A673 (cell line): ENCODE data around the gene TEN1. TPM values are rescaled to one million over a fixed set of nuclear protein-coding genes. Genes with fewer than 3 reads are reported as not detected.

ENCODE experiments used
- BruUV-seq: library from RNA; stranded (reverse); fragments of 400-500 nt; replicated peaks from 2 replicates; lab custom pipeline; 2021; lab: Mats Ljungman, UMichigan
- CTCF ChIA-PET: fragments of 300-600 bp; sonication (Branson Sonifier 250); formaldehyde crosslinking; loops from one replicate; lab custom pipeline; 2022; ENCODE audit warnings: antibody characterized with exemption; lab: Charles Lee
- POLR2A ChIA-PET: fragments of 300-600 bp; sonication (Branson Sonifier 250); formaldehyde crosslinking; loops from one replicate; lab custom pipeline; 2022; ENCODE audit warnings: antibody characterized with exemption; ENCODE audit not compliant: low non-redundant PET; lab: Charles Lee
- DNase-seq: peaks from one replicate; pipeline ENCODE4 v3.0.0-alpha.2; 2015; ENCODE audit warnings: low spot score
- H3K27ac ChIP-seq: fragments of 200-600 bp; sonication (generic); 2 replicates; pipeline ENCODE4 v1.5.1; 2016; ENCODE audit warnings: mixed run types, low read depth, mild to moderate bottlenecking, mixed read lengths, antibody characterized with exemption, low read length; ENCODE audit not compliant: poor library complexity, severe bottlenecking
- H3K27me3 ChIP-seq: fragments of 200-600 bp; sonication (generic); replicated peaks from 2 replicates; pipeline ENCODE4 v1.6.1; 2017; ENCODE audit warnings: mixed run types, low read depth, mild to moderate bottlenecking, mixed read lengths, antibody characterized with exemption, low read length; ENCODE audit not compliant: insufficient read depth, poor library complexity
- H3K36me3 ChIP-seq: fragments of 200-600 bp; sonication (generic); 2 replicates; pipeline ENCODE4 v1.6.1; 2016; ENCODE audit warnings: mixed run types, mild to moderate bottlenecking, mixed read lengths, antibody characterized with exemption, low read length; ENCODE audit not compliant: insufficient read depth, poor library complexity, severe bottlenecking
- H3K4me1 ChIP-seq: fragments of 200-600 bp; sonication (generic); 2 replicates; pipeline ENCODE4 v1.6.1; 2017; ENCODE audit warnings: mixed run types, mild to moderate bottlenecking, mixed read lengths, antibody characterized with exemption, low read length; ENCODE audit not compliant: insufficient read depth, poor library complexity, severe bottlenecking
- H3K4me3 ChIP-seq: fragments of 200-600 bp; sonication (generic); 2 replicates; pipeline ENCODE4 v1.5.1; 2016; ENCODE audit warnings: low read depth, mixed run types, mild to moderate bottlenecking, mixed read lengths, low read length; ENCODE audit not compliant: poor library complexity, severe bottlenecking
- H3K9me3 ChIP-seq: fragments of 200-600 bp; sonication (generic); 2 replicates; pipeline ENCODE4 v1.6.1; 2016; ENCODE audit warnings: mixed run types, low read depth, mild to moderate bottlenecking, mixed read lengths, antibody characterized with exemption, low read length; ENCODE audit not compliant: poor library complexity, severe bottlenecking
- CTCF ChIP-seq: fragments of 300-800, 200-600 bp; sonication (generic); conservative IDR thresholded peaks from 2 replicates; pipeline ENCODE4 v1.5.1; 2017; ENCODE audit warnings: low read depth, mild to moderate bottlenecking, antibody characterized with exemption, low read length, moderate library complexity, mixed read lengths
- EZH2 ChIP-seq: fragments of 200-600 bp; sonication (generic); IDR thresholded peaks from 2 replicates; pipeline ENCODE4 v1.6.1; 2017; ENCODE audit warnings: borderline replicate concordance, low read depth, mild to moderate bottlenecking, mixed read lengths, antibody characterized with exemption, low read length; ENCODE audit not compliant: poor library complexity, severe bottlenecking
- intact Hi-C: fragments of 100-400 bp; cut with micrococcal nuclease; formaldehyde crosslinking; loops from one replicate; pipeline ENCODE4 v1.10.0; 2022; ENCODE audit not compliant: unreplicated experiment
- total RNA-seq: library from RNA; stranded (reverse); gene quantifications from 2 replicates; pipeline ENCODE4 v1.2.3, GENCODE V29; 2021

Gene TEN1
- total RNA-seq, 1 experiment from 2014 or later, result 16.2 TPM

DNA sequence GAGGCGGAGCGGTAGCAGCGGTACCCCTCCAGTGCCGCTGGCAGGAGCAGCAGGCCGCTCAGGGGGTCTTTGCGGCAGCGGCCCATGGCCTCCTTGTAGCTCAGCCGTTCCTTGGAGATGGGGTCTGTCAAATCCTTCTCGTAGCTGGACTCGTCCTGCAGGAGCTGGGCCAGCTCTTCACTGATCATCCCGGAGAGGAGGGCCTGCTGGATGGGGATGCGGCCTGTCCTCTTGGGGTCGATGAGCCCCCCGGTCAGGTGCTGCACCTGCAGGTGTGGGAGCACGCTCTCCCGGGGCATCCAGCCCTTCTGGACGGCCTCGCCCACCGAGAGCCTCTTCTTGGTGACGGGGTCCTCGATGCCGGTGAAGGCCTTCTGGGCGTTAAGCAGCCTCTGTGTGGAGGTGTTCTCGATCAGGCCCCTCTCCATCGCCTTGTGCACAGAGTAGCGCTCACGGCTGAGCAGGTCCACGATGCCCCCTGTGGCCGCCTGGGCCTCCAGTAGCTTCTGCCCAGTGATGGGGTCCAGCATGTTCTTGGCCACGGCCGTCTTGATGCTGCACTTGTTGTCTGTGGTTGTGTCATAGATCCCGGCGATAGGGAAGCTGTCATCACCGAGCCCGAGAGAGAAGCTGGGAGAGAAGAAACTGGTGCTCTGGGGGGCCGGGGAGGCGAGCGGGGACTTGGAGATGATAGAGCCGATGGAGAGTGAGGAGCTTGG lies 28.2 kb downstream of the TEN1 start:
- Histone ChIP-seq H3K4me3 (no peak overlapping the region), H3K36me3 (peaks cover 7% of the 10 kb centered on the region), H3K4me1 (no peaks in the 10 kb centered on the region), H3K27ac (no peak overlapping the region), H3K27me3 (no peaks in the 10 kb centered on the region), H3K9me3 (no peaks in the 10 kb centered on the region)
- no peak for DNase-seq
- BruUV-seq, result no TSS peak
- TF ChIP-seq CTCF (no peak), EZH2 (no peak)
- POLR2A ChIA-PET, result no interaction called here
- intact Hi-C loops, result no loop called here
- CTCF ChIA-PET, result no interaction called here

DNA sequence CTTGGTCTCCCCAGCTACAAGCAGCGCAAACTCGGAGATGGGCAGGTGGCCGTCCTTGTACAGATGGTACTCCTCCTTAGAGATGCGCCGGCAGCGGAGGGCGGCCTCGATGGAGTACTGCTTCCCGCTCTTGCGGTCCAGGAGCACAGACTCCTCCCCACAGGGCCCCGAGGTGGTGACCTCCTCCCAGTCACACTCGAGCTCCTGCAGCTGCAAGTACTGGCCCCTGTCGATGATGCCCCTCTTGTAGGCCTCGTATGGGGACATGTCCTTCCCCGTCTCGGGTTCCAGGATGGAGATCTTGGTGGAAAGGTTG lies 28.8 kb downstream of the TEN1 start:
- Histone ChIP-seq H3K4me1 (no peaks in the 10 kb centered on the region), H3K9me3 (no peaks in the 10 kb centered on the region), H3K27ac (no peak overlapping the region), H3K4me3 (no peak overlapping the region), H3K36me3 (peaks cover 7% of the 10 kb centered on the region), H3K27me3 (no peaks in the 10 kb centered on the region)
- no peak for TF ChIP-seq CTCF
- TF ChIP-seq EZH2, result no peak
- intact Hi-C loops, result no loop called here
- ChIA-PET POLR2A (no interaction called here), CTCF (no interaction called here)
- BruUV-seq, result no TSS peak
- DNase-seq, result no peak

DNA sequence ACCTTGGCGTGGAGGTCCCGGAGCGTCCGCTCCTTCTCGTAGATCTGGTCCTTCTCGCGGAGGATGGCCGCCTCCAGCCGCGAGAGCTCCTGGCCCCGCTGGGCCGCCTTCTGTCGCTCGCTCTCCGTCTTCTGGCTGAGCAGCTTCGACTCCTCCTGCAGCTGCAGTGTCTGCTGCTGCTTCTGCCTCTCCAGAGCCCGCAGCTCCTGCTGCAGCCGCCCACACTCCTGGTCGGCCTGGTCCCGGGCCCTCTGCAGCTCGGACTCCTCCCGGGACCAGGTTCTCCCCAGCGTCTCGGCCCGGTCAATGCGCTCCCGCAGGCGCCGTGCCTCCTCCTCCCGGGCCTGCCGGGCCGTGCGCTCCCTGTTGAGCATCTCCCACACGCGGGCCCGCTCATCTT lies 29.2 kb downstream of the TEN1 start:
- H3K4me3 ChIP-seq, result no peak overlapping the region
- BruUV-seq, result no TSS peak
- no peaks in the 10 kb centered on the region for H3K27me3 ChIP-seq
- DNase-seq, result no peak
- H3K4me1 ChIP-seq, result no peaks in the 10 kb centered on the region
- H3K36me3 ChIP-seq, result peaks cover 7% of the 10 kb centered on the region
- ChIA-PET POLR2A (no interaction called here), CTCF (no interaction called here)
- TF ChIP-seq EZH2, result no peak
- TF ChIP-seq CTCF, result no peak
- H3K9me3 ChIP-seq, result no peaks in the 10 kb centered on the region
- intact Hi-C loops, result no loop called here
- no peak overlapping the region for H3K27ac ChIP-seq
